K562 (cell line): ENCODE data around the gene AP3M1.

ENCODE experiments used
- CHD1 ChIP-seq: fragments of 200-600 bp; sonication (generic); IDR thresholded peaks from one replicate; pipeline ENCODE4 v1.6.1; 2012; ENCODE audit warnings: mild to moderate bottlenecking, moderate library complexity, low read length, inconsistent platforms
- EZH2 ChIP-seq: IDR thresholded peaks from 2 replicates; pipeline ENCODE4 v1.6.1; 2012; ENCODE audit warnings: low read depth, mild to moderate bottlenecking, inconsistent platforms, low read length, borderline replicate concordance
- FOS ChIP-seq: IDR thresholded peaks from 3 replicates; pipeline ENCODE4 v1.6.1; 2011; ENCODE audit not compliant: insufficient read length; ENCODE audit errors: extremely low read depth
- JUND ChIP-seq, 2 experiments: IDR thresholded peaks; 2 replicates in 1 of 2; 3 replicates in 1 of 2; pipeline ENCODE4 v1.6.1; 2011; ENCODE audit warnings: borderline replicate concordance in 2 of 2, low read depth in 2 of 2, low read length in 2 of 2, improper control_type of control experiment in 1 of 2, missing biosample characterization in 1 of 2, missing genetic modification characterization in 1 of 2, missing genetic modification reagents in 1 of 2
- PHF21A ChIP-seq: fragments of 450-650 bp; IDR thresholded peaks from 2 replicates; pipeline ENCODE4 v1.6.1; 2017; ENCODE audit warnings: low read depth, borderline replicate concordance
- POLR2A ChIP-seq: fragments of 450-650 bp; conservative IDR thresholded peaks from 2 replicates; pipeline ENCODE4 v1.6.1; 2016
- ZNF311 ChIP-seq: fragments of 250-450 bp; sonication (Bioruptor Pico); IDR thresholded peaks from 2 replicates; pipeline ENCODE4 v1.4.0; 2020; ENCODE audit warnings: mild to moderate bottlenecking, moderate library complexity
- TF ChIP-seq, protein P1 (sequence below): fragments of 250-450 bp; sonication (Bioruptor Pico); IDR thresholded peaks from 2 replicates; pipeline ENCODE4 v1.4.0; 2020; ENCODE audit warnings: mild to moderate bottlenecking, moderate library complexity, borderline replicate concordance

DNA sequence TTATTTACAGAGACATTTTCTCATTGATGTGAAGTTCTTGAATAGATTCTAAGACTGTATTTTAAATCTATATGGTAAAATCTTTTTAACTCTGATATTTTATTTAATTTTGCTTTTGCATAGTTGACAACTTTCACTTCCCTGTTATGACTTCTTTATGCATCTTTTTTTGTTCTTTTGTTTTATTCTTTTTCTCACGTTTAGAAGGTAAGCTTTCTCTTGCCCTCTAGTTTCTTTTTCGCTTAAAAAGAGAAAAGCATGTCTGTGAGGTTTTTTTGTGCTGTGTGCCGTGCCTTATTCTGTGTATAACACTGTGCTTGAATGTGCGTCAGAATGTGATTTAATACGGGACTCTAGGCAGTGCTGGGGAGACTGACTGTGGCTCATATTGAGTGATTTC lies 74.7 kb downstream of the AP3M1 start:
- TF ChIP-seq, protein P1, sequence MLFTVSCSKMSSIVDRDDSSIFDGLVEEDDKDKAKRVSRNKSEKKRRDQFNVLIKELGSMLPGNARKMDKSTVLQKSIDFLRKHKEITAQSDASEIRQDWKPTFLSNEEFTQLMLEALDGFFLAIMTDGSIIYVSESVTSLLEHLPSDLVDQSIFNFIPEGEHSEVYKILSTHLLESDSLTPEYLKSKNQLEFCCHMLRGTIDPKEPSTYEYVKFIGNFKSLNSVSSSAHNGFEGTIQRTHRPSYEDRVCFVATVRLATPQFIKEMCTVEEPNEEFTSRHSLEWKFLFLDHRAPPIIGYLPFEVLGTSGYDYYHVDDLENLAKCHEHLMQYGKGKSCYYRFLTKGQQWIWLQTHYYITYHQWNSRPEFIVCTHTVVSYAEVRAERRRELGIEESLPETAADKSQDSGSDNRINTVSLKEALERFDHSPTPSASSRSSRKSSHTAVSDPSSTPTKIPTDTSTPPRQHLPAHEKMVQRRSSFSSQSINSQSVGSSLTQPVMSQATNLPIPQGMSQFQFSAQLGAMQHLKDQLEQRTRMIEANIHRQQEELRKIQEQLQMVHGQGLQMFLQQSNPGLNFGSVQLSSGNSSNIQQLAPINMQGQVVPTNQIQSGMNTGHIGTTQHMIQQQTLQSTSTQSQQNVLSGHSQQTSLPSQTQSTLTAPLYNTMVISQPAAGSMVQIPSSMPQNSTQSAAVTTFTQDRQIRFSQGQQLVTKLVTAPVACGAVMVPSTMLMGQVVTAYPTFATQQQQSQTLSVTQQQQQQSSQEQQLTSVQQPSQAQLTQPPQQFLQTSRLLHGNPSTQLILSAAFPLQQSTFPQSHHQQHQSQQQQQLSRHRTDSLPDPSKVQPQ (CRISPR knock-in tag) = no peak
- no peak for TF ChIP-seq POLR2A
- no peak for TF ChIP-seq FOS
- TF ChIP-seq PHF21A = no peak
- TF ChIP-seq JUND (IDR thresholded peaks at IDR 0.05; ENCODE audit: borderline replicate concordance, low read depth, low read length) = no peak
- TF ChIP-seq JUND (tag; IDR thresholded peaks at IDR 0.05; ENCODE audit: borderline replicate concordance, low read depth, low read length) = no peak
- no peak for TF ChIP-seq EZH2
- no peak for TF ChIP-seq ZNF311
- no peak for TF ChIP-seq CHD1
